ENCODE data around the gene CHD6. TPM values are rescaled to one million over a fixed set of nuclear protein-coding genes. Genes with fewer than 3 reads are reported as not detected.

Gene CHD6
- total RNA-seq, 2 experiments from 2014 or later, result 26.9 to 45.7 TPM

DNA sequence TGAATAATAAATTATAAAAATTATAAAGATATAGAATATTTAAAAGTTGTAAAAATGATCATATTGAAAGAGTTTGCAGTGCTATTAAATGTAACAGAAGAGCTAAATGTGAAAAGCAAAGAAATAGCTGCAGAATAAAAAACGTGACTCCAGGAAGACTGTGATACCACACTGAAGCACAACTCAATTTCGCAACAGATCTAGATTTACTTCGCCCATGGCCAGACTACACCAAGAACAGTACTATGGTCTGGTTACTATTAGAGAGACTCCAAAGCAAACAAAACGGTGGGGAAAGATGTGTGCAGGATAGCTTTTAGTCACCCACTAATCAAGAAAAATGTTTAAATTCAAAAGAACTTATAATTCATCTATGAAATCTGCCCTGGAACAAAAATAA, 1.9 kb downstream of the CHD6 start:
- CTCF ChIA-PET (ENCODE audit: unreplicated experiment), result no interaction called here
- POLR2A ChIA-PET, result no interaction called here
- DNase-seq (ENCODE audit: low spot score), result no peak
- TSS peak; percentile 42 for BruUV-seq (replicated peaks)
- H3K9me3 ChIP-seq (ENCODE audit: low read length), result no peaks in the 10 kb centered on the region
- intact Hi-C loops (cut with micrococcal nuclease; ENCODE audit: unreplicated experiment), result no loop called here
- peaks cover 7% of the 10 kb centered on the region; the same call in 1 of the 2 replicates for H4K20me1 ChIP-seq (ENCODE audit: insufficient read depth, low read length)
- H3K79me2 ChIP-seq (ENCODE audit: insufficient read depth, low read depth, low read length), result peaks cover 63% of the 10 kb centered on the region
- H2AFZ ChIP-seq (ENCODE audit: low read length), result no peak overlapping the region
- peaks cover 13% of the 10 kb centered on the region for H3K4me1 ChIP-seq (ENCODE audit: insufficient read depth, low read length, poor library complexity, severe bottlenecking)
- no peaks in the 10 kb centered on the region for H3K9me2 ChIP-seq (ENCODE audit: insufficient read depth, low read length)
- H3K27ac ChIP-seq (ENCODE audit: low read depth, low read length, poor library complexity, severe bottlenecking), result no peak overlapping the region
- peaks cover 6% of the 10 kb centered on the region; the same call in 1 of the 2 replicates for H3K36me3 ChIP-seq (ENCODE audit: insufficient read depth, low read length)
- TF ChIP-seq, protein P1, sequence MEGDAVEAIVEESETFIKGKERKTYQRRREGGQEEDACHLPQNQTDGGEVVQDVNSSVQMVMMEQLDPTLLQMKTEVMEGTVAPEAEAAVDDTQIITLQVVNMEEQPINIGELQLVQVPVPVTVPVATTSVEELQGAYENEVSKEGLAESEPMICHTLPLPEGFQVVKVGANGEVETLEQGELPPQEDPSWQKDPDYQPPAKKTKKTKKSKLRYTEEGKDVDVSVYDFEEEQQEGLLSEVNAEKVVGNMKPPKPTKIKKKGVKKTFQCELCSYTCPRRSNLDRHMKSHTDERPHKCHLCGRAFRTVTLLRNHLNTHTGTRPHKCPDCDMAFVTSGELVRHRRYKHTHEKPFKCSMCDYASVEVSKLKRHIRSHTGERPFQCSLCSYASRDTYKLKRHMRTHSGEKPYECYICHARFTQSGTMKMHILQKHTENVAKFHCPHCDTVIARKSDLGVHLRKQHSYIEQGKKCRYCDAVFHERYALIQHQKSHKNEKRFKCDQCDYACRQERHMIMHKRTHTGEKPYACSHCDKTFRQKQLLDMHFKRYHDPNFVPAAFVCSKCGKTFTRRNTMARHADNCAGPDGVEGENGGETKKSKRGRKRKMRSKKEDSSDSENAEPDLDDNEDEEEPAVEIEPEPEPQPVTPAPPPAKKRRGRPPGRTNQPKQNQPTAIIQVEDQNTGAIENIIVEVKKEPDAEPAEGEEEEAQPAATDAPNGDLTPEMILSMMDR (conservative IDR thresholded peaks at IDR 0.05; ENCODE audit: low read length), result no peak
- no peak overlapping the region for H3K4me3 ChIP-seq (ENCODE audit: low read depth, low read length, poor library complexity, severe bottlenecking)
- H3K4me2 ChIP-seq (ENCODE audit: low read length), result peak overlapping the region; percentile 98; the same call in 1 of the 2 replicates

DNA sequence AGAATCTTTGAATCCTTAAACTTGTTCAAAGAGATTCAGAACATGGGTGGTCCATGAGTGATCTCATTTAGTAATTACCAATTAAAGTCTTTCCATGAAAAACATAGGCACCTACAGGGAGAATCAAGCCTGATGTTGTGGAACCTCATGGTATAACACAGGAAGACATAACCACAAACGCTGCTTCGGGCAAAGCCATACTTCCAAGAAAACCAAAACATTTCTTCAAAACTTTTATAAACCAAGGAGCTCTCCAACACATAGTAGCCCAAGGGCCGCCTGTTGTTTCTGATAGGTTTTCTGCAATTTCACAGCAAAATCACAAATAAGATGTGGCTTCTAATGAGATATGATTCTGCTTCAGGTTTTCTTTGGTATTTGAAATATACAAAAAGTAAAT, 2.5 kb downstream of the CHD6 start:
- Histone ChIP-seq H2AFZ (ENCODE audit: low read length) (no peak overlapping the region), H3K9me3 (ENCODE audit: low read length) (no peaks in the 10 kb centered on the region), H3K4me3 (ENCODE audit: low read depth, low read length, poor library complexity, severe bottlenecking) (no peak overlapping the region), H3K36me3 (ENCODE audit: insufficient read depth, low read length) (peaks cover 6% of the 10 kb centered on the region; the same call in 1 of the 2 replicates), H3K9me2 (ENCODE audit: insufficient read depth, low read length) (no peaks in the 10 kb centered on the region), H3K79me2 (ENCODE audit: insufficient read depth, low read depth, low read length) (peaks cover 69% of the 10 kb centered on the region), H4K20me1 (ENCODE audit: insufficient read depth, low read length) (peaks cover 7% of the 10 kb centered on the region; the same call in 1 of the 2 replicates), H3K4me2 (ENCODE audit: low read length) (peak overlapping the region; percentile 6; the same call in 1 of the 2 replicates), H3K27ac (ENCODE audit: low read depth, low read length, poor library complexity, severe bottlenecking) (no peak overlapping the region), H3K4me1 (ENCODE audit: insufficient read depth, low read length, poor library complexity, severe bottlenecking) (peaks cover 13% of the 10 kb centered on the region)
- POLR2A ChIA-PET, result interaction anchor here (0.7 kb wide), 2 partner anchors 24 to 51 kb away, joined by 3 to 5 read pairs; no protein-coding TSS in a partner anchor
- no peak for DNase-seq (ENCODE audit: low spot score)
- intact Hi-C loops (cut with micrococcal nuclease; ENCODE audit: unreplicated experiment), result no loop called here
- TF ChIP-seq, protein P1 (conservative IDR thresholded peaks at IDR 0.05; ENCODE audit: low read length), result no peak
- no peak for TF ChIP-seq EZH2phosphoT487 (IDR thresholded peaks at IDR 0.05; ENCODE audit: borderline replicate concordance, low read depth, low read length)
- BruUV-seq (replicated peaks), result no TSS peak
- CTCF ChIA-PET (ENCODE audit: unreplicated experiment), result no interaction called here

DNA sequence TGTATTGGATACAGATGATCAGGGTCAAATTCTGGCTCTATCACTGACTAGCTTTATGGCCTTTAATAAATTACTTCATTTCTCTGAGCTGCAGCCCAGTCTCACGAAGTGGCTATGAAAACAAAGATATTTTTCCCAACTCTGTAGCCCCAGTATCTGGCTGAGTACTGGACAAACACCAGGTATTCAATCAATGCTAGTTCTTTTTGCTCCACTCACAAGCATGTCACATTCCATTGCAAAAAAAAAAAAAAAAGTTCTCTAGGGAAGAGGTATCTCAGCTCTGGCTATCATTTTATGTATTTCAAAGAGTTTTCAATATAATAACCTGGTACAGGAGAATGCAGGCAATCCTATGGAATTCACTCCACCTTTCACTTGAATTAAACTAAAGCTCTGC, 3.1 kb downstream of the CHD6 start:
- H4K20me1 ChIP-seq (ENCODE audit: insufficient read depth, low read length), result peaks cover 7% of the 10 kb centered on the region; the same call in 1 of the 2 replicates
- ChIA-PET CTCF (ENCODE audit: unreplicated experiment) (no interaction called here), POLR2A (interaction anchor here (0.7 kb wide), 2 partner anchors 23 to 51 kb away, joined by 3 to 5 read pairs; no protein-coding TSS in a partner anchor)
- H3K4me3 ChIP-seq (ENCODE audit: low read depth, low read length, poor library complexity, severe bottlenecking), result no peak overlapping the region
- peaks cover 72% of the 10 kb centered on the region for H3K79me2 ChIP-seq (ENCODE audit: insufficient read depth, low read depth, low read length)
- H3K9me2 ChIP-seq (ENCODE audit: insufficient read depth, low read length), result no peaks in the 10 kb centered on the region
- intact Hi-C loops (cut with micrococcal nuclease; ENCODE audit: unreplicated experiment), result no loop called here
- H3K36me3 ChIP-seq (ENCODE audit: insufficient read depth, low read length), result peaks cover 6% of the 10 kb centered on the region; the same call in 1 of the 2 replicates
- TF ChIP-seq EZH2phosphoT487 (IDR thresholded peaks at IDR 0.05; ENCODE audit: borderline replicate concordance, low read depth, low read length), result no peak
- TF ChIP-seq, protein P1 (conservative IDR thresholded peaks at IDR 0.05; ENCODE audit: low read length), result no peak
- BruUV-seq (replicated peaks), result no TSS peak
- H3K4me2 ChIP-seq (ENCODE audit: low read length), result 0 out of 2 replicates have a peak overlapping the region, but pooled peaks have one; percentile 6
- no peak overlapping the region for H3K27ac ChIP-seq (ENCODE audit: low read depth, low read length, poor library complexity, severe bottlenecking)
- no peak overlapping the region for H2AFZ ChIP-seq (ENCODE audit: low read length)
- no peaks in the 10 kb centered on the region for H3K9me3 ChIP-seq (ENCODE audit: low read length)
- no peak for DNase-seq (ENCODE audit: low spot score)
- H3K4me1 ChIP-seq (ENCODE audit: insufficient read depth, low read length, poor library complexity, severe bottlenecking), result peaks cover 13% of the 10 kb centered on the region

Data from OCI-LY7 (cell line).